Thoracic aorta (tissue), 2 donors: ENCODE results near the gene FGD2. TPM values are rescaled to one million over a fixed set of nuclear protein-coding genes. Genes with fewer than 3 reads are reported as not detected.
A peak's percentile ranks its signal among the peaks of the same experiment; 100 is the strongest.
"Not testable (repeated sequence)": the region's sequence is repeated elsewhere in the genome, so short reads cannot be mapped to it uniquely, and the experiment has no call there.

Experiments used
- ATAC-seq: fragments of 150-250 bp; one replicate; pipeline ENCODE4 v1.8.0; 2017; ENCODE audit warnings: low read depth; ENCODE audit not compliant: insufficient number of reproducible peaks, low FRiP score
- DNase-seq: peaks from one replicate; pipeline ENCODE4 v3.0.0-alpha.2; 2020; ENCODE audit warnings: low spot score
- H3K27ac ChIP-seq, 2 donors: fragments of 200-600 bp; sonication (generic); 1 replicate in 1 of 2; 2 replicates in 1 of 2; pipeline ENCODE4 v1.5.1; 2016; ENCODE audit warnings: mild to moderate bottlenecking in 2 of 2, moderate library complexity in 2 of 2
- H3K27me3 ChIP-seq: fragments of 200-600 bp; sonication (generic); replicated peaks from 2 replicates; pipeline ENCODE4 v1.6.0; 2016; ENCODE audit warnings: mild to moderate bottlenecking; ENCODE audit not compliant: insufficient read depth
- H3K36me3 ChIP-seq: fragments of 200-600 bp; sonication (generic); one replicate; pipeline ENCODE4 v1.5.1; 2016
- H3K4me1 ChIP-seq, 2 donors: fragments of 200-600 bp; sonication (generic); 1 replicate in 1 of 2; 2 replicates in 1 of 2; pipeline versions ENCODE4 v1.5.1 to v1.6.0; 2016; ENCODE audit warnings: low read depth in 2 of 2, mild to moderate bottlenecking in 1 of 2; ENCODE audit not compliant: control insufficient read depth in 1 of 2
- H3K4me3 ChIP-seq: fragments of 200-600 bp; sonication (generic); 2 replicates; pipeline ENCODE4 v1.5.1; 2016; ENCODE audit warnings: mild to moderate bottlenecking
- H3K9me3 ChIP-seq: fragments of 200-600 bp; sonication (generic); 2 replicates; pipeline ENCODE4 v1.5.1; 2016
- CTCF ChIP-seq: fragments of 200-600 bp; sonication (generic); IDR thresholded peaks from one replicate; pipeline ENCODE4 v1.5.1; 2019; ENCODE audit warnings: antibody characterized with exemption
- total RNA-seq, 2 donors: library from RNA; depleted of rRNA; stranded (reverse); fragments of >200 nt; gene quantifications; one replicate each; pipeline versions ENCODE4 v1.1.0 to v1.2.3, GENCODE V29; 2016

Gene FGD2
- total RNA-seq, 2 donors from 2014 or later, result 27.5 to 52.5 TPM

DNA sequence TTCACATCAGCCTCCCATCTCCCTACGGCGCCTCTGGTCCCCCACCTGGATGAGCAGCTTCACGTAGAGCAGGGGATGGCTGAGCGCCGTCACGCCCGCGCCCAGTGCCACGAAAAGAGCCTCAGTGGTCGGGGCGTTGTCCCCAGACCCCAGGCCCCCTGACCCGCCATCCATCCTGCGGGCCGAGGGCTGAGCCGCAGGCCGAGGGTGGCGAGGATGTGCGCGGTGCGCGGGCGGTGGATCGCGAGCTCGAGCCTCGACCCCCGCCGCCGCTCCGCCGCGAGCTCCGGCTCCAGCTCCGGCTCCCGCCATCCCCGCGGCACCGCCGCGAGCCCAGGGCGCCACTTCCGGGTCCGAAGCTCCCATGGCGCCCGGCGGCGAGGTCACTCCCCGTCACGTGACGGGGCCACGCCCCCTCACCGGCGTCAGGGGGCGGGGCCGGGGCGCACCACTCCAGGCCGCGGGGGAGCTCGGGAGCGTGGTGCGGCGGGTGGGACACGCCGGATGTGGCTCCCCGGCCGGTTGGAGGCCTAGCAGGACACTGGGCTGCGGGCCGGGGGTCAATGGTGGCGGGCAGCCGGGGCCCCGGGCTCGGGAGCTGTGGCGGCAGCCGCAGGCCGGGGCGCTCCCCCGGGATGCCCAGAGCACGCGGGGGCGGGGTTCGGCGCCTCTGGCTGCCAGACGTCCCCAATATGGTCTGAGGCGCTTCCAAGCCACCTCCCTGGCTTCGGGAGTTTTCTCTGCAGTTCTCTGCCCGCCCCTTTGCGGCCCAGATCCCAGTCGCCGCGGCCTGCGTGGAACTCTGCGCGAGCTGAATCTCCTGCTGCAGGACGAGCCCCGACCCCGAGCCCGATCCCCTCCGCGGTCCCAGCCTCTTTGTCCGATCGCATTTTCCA, 19.4 kb upstream of the FGD2 start, which contains the start of gene MTCH1:
Gene MTCH1, minus strand, starts transcription at position 389 of the 896 bp plus-strand sequence. Its CDS starts 23 bp downstream, at position 366.
- no peak for TF ChIP-seq CTCF
- H3K27me3 ChIP-seq, result no peaks in the 10 kb centered on the region
- H3K36me3 ChIP-seq, result no peaks in the 10 kb centered on the region
- H3K27ac ChIP-seq, result peak within 1 kb of the TSS; percentile 96 to 97
- H3K4me3 ChIP-seq, result peak within 1 kb of the TSS; percentile 99
- H3K4me1 ChIP-seq, result peaks cover 27 to 50% of the 10 kb centered on the region in 2 donors
- peak; percentile 66 for DNase-seq
- no peaks in the 10 kb centered on the region for H3K9me3 ChIP-seq
- ATAC-seq, result peak; percentile 91

GRCh38 chr6:36986704-36987047, 18.8 kb upstream of the FGD2 start:
- no peak for TF ChIP-seq CTCF
- Histone ChIP-seq H3K9me3 (no peaks in the 10 kb centered on the region), H3K27me3 (no peaks in the 10 kb centered on the region), H3K27ac (peak overlapping the region; percentile 96 to 97), H3K4me3 (peak overlapping the region; percentile 99), H3K36me3 (no peaks in the 10 kb centered on the region), H3K4me1 (peaks cover 27 to 44% of the 10 kb centered on the region in 2 donors)
- ATAC-seq (no peak), DNase-seq (no peak)

DNA sequence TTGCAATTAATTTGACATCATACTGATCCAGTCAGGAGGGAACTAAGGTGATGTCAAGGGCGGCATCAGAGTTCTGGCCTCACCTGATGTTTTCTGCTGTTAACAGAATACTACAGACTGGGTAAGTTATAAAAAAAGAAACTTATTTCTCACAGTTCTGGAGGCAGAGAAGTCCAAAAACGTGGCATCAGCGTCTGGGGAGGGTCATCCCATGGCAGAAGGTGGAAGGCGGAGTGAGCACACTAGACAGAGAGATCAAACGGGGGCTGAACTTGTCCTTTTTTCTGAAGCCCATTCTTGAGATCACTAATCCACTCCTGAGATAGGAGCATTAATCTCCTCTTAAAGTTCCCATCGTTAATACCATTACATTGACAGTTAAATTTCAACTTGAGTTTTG, 16.2 kb upstream of the FGD2 start:
- Histone ChIP-seq H3K27ac (no peak overlapping the region), H3K4me3 (no peak overlapping the region), H3K27me3 (no peaks in the 10 kb centered on the region), H3K4me1 (peaks cover 6 to 21% of the 10 kb centered on the region in 2 donors), H3K36me3 (no peaks in the 10 kb centered on the region), H3K9me3 (no peaks in the 10 kb centered on the region)
- ATAC-seq (no peak), DNase-seq (no peak)
- no peak for TF ChIP-seq CTCF

DNA sequence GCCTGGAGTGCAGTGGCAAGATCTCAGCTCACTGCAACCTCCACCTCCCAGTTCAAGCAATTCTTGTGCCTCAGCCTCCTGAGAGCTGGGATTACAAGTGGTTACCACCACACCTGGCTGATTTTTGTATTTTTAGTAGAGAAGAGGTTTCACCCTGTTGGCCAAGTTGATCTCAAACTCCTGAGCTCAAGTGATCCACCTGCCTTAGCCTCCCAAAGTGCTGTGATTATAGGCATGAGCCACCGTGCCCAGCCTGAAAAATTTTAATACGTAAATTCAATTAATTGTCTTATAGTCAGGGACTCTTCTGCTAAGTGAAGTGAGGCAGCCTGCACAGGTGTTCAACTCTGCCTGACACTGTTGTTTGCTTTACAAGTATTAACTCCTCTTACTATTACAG, 15.1 kb upstream of the FGD2 start:
- ATAC-seq, H3K36me3 ChIP-seq, H3K9me3 ChIP-seq, DNase-seq, H3K27ac ChIP-seq, H3K4me3 ChIP-seq, H3K27me3 ChIP-seq: not testable (repeated sequence)
- peaks cover 3 to 17% of the 10 kb centered on the region in 2 donors for H3K4me1 ChIP-seq

GRCh38 chr6:36997811-36998722, 7.4 kb upstream of the FGD2 start:
- TF ChIP-seq CTCF, result no peak
- H3K4me1 ChIP-seq, result peaks cover 3 to 18% of the 10 kb centered on the region in 2 donors
- no peak for DNase-seq
- H3K27ac ChIP-seq, result peak overlapping the region; percentile 33 to 84
- H3K4me3 ChIP-seq, result no peak overlapping the region
- ATAC-seq, result no peak
- no peaks in the 10 kb centered on the region for H3K36me3 ChIP-seq
- no peaks in the 10 kb centered on the region for H3K9me3 ChIP-seq
- H3K27me3 ChIP-seq, result no peaks in the 10 kb centered on the region
